H1 (cell line): ENCODE measurements around the gene PRELID1. TPM values are rescaled to one million over a fixed set of nuclear protein-coding genes. Genes with fewer than 3 reads are reported as not detected.

Experiments
- CHD7 ChIP-seq: fragments of 300-600 bp; sonication (generic); IDR thresholded peaks from 2 replicates; pipeline ENCODE4 v1.7.1; 2012; ENCODE audit warnings: low read length, moderate library complexity, mild to moderate bottlenecking, inconsistent platforms; ENCODE audit not compliant: insufficient replicate concordance
- HDAC2 ChIP-seq, 2 experiments: fragments of 300-600 bp in 1 of 2; sonication (generic) in 1 of 2; IDR thresholded peaks; 2 replicates each; pipeline ENCODE4 v1.6.1; 2011 to 2012; ENCODE audit warnings: low read depth in 2 of 2, low read length in 2 of 2, mild to moderate bottlenecking in 2 of 2, moderate library complexity in 2 of 2, borderline replicate concordance in 1 of 2, inconsistent platforms in 1 of 2
- NRF1 ChIP-seq: IDR thresholded peaks from 2 replicates; pipeline ENCODE4 v1.6.1; 2011; ENCODE audit warnings: mild to moderate bottlenecking, low read depth, low read length, improper control_type of control experiment
- polyA plus RNA-seq, 7 experiments: library from polyadenylated mRNA; depleted of rRNA in 3 of 7; stranded (reverse) in 5 of 7; unstranded in 2 of 7; fragments of >200 nt in 5 of 7; fragments of 200-250 nt in 2 of 7; gene quantifications; 1 replicate in 5 of 7; 2 replicates in 1 of 7; 4 replicates in 1 of 7; pipeline versions ENCODE4 v1.2.1 to v1.2.3, GENCODE V29; 2011 to 2013; ENCODE audit warnings: missing spikeins in 2 of 7, mixed read lengths in 2 of 7
- total RNA-seq: library from RNA; stranded (reverse); fragmentation: NEBNext Ultra II Directional; extraction: Animal tissue kit (Norgen Biotek cat#: 25700); gene quantifications from 2 replicates; pipeline ENCODE4 v1.2.1, GENCODE V29; 2021

The PRELID1 gene
- total and polyA plus RNA-seq, 2 of the 8 experiments (the other 6 are each of a cell fraction or from before 2014, with no cell fraction given) = 272 to 428 TPM

- TF ChIP-seq CHD7 = no peak
- no peak for TF ChIP-seq HDAC2 (IDR thresholded peaks at IDR 0.05; ENCODE audit: borderline replicate concordance in 1 of 2, low read depth in 2 of 2, low read length in 2 of 2)
- TF ChIP-seq NRF1 = no peak
Observed at GRCh38 chr5:177336603-177337494, 33.2 kb downstream of the PRELID1 start (continued).
